Cardiac muscle cell (in vitro differentiated cells and primary cell): Measurements from ENCODE around the gene CAMKK2. TPM values are rescaled to one million over a fixed set of nuclear protein-coding genes. Genes with fewer than 3 reads are reported as not detected.

Source experiments
- DNase-seq, 2 donors: peaks; one replicate each; pipeline versions ENCODE4 v3.0.0 to v3.0.0-alpha.2; 2010 to 2017; ENCODE audit warnings: low read depth in 1 of 2, low spot score in 1 of 2
- H3K27ac ChIP-seq: fragments of 200-600 bp; sonication (generic); 2 replicates; pipeline ENCODE4 v1.5.1; 2016
- H3K27me3 ChIP-seq: fragments of 200-600 bp; sonication (generic); 2 replicates; pipeline ENCODE4 v1.6.0; 2016; ENCODE audit warnings: control low read depth
- H3K36me3 ChIP-seq: fragments of 200-600 bp; sonication (generic); 2 replicates; pipeline ENCODE4 v1.5.1; 2016; ENCODE audit warnings: control low read depth
- H3K4me1 ChIP-seq: fragments of 200-600 bp; sonication (generic); 2 replicates; pipeline ENCODE4 v1.8.1; 2017; ENCODE audit warnings: low read depth, mild to moderate bottlenecking, mixed run types
- H3K4me3 ChIP-seq: fragments of 200-600 bp; sonication (generic); 2 replicates; pipeline ENCODE4 v1.5.1; 2016; ENCODE audit warnings: mild to moderate bottlenecking
- H3K9me3 ChIP-seq: fragments of 200-600 bp; sonication (generic); 2 replicates; pipeline ENCODE4 v1.5.1; 2017; ENCODE audit warnings: low read depth, mild to moderate bottlenecking, control low read depth
- polyA plus RNA-seq: library from polyadenylated mRNA; unstranded; fragments of >200 nt; fragmentation: Nextera tagmentation; extraction: Ambion mirVana; gene quantifications from 2 replicates; pipeline ENCODE4 v1.2.1, GENCODE V29; 2016
- total RNA-seq: library from RNA; depleted of rRNA; stranded (reverse); fragments of >200 nt; gene quantifications from 2 replicates; pipeline ENCODE4 v1.2.3, GENCODE V29; 2016
- TF ChIP-seq, protein P1 (sequence below): IDR thresholded peaks from 2 replicates; pipeline ENCODE4 v1.5.1; 2012; ENCODE audit warnings: low read depth, mild to moderate bottlenecking, low read length

CAMKK2 gene
- total and polyA plus RNA-seq, 2 experiments from 2014 or later: 18.6 to 22.9 TPM

- H3K27ac ChIP-seq: no peak overlapping the region
- no peak overlapping the region for H3K4me3 ChIP-seq
- no peaks in the 10 kb centered on the region for H3K9me3 ChIP-seq
- H3K4me1 ChIP-seq: peaks cover 4% of the 10 kb centered on the region
- DNase-seq: no peak
- TF ChIP-seq, protein P1, sequence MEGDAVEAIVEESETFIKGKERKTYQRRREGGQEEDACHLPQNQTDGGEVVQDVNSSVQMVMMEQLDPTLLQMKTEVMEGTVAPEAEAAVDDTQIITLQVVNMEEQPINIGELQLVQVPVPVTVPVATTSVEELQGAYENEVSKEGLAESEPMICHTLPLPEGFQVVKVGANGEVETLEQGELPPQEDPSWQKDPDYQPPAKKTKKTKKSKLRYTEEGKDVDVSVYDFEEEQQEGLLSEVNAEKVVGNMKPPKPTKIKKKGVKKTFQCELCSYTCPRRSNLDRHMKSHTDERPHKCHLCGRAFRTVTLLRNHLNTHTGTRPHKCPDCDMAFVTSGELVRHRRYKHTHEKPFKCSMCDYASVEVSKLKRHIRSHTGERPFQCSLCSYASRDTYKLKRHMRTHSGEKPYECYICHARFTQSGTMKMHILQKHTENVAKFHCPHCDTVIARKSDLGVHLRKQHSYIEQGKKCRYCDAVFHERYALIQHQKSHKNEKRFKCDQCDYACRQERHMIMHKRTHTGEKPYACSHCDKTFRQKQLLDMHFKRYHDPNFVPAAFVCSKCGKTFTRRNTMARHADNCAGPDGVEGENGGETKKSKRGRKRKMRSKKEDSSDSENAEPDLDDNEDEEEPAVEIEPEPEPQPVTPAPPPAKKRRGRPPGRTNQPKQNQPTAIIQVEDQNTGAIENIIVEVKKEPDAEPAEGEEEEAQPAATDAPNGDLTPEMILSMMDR: no peak
- H3K27me3 ChIP-seq: no peaks in the 10 kb centered on the region
- H3K36me3 ChIP-seq: no peaks in the 10 kb centered on the region
Observed at GRCh38 chr12:121289962-121290361, 6.5 kb downstream of the CAMKK2 start.

- H3K4me3 ChIP-seq: no peak overlapping the region
- peaks cover 4% of the 10 kb centered on the region for H3K4me1 ChIP-seq
- no peak overlapping the region for H3K27ac ChIP-seq
- H3K9me3 ChIP-seq: no peaks in the 10 kb centered on the region
- H3K36me3 ChIP-seq: no peaks in the 10 kb centered on the region
- TF ChIP-seq, protein P1: no peak
- DNase-seq: peak in 1 of 2 donors; percentile 16
- H3K27me3 ChIP-seq: no peaks in the 10 kb centered on the region
Observed at GRCh38 chr12:121288986-121289385, 7.5 kb downstream of the CAMKK2 start.

DNA sequence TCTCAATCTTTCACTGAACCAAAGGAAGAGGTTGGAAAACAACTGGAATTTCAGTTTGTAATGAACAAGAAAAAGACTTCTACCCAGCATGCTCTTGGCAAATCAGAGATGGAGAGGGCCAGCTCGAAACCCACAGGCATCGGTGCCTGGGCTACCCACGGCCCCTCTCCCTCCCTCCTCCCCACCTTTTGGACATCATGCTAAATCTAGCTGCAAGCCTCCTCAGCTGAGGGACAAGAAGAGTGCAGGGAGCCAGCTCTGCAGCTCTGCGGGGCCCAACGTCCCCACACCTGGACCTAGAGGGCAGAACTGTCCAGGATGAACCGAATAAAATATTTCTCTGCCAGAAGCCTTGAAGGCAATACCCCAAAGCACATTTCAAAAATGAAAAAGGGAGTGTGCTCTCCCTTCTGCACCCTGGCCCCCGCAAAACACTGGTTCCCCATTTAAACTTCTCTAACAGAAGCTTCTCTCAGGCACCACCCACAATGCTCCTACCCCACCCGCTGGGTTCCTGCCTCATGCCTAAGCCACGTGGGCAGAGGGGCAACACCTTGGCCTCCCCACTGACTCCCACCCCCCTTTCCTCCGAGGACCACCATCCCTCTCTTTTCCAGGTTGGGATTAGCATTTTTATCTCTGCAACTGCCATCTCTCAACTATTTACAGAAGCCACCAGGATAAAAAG, 8.2 kb downstream of the CAMKK2 start:
- Histone ChIP-seq H3K27ac (no peak overlapping the region), H3K4me1 (peaks cover 4% of the 10 kb centered on the region), H3K27me3 (no peaks in the 10 kb centered on the region), H3K9me3 (no peaks in the 10 kb centered on the region), H3K36me3 (no peaks in the 10 kb centered on the region), H3K4me3 (no peak overlapping the region)
- no peak for DNase-seq
- TF ChIP-seq, protein P1: no peak

DNA sequence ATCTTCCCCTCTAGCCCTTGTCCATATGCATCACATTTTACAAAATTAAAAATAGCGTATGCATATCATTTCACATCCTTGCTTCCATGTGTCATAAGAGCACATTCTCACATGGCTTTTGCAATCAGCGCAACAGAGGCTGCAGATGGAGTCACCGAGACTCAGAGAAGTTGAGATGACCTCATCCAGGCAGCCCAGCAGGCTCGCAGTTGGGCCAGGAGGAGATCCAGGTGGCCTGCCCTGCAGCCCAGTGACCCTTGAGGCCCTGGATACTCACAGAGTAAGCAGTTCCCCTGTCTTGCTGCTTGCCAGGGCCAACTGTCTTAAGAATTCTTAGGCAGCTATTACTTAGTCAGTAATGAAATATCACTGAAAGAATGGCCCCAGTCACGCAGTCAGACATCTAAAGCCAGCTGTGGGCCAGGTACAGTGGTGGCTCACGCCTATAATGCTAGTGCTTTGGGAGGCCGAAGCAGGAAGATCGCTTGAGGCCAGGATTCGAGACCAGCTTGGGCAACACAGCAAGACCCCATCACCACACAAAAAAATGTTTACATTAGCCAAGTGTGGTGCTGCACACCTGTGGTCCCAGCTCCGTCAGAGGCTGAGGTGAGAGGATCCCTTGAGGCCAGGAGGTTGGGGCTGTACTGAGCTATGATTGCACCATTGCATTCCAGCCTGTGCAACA, 9.1 kb downstream of the CAMKK2 start:
- H3K27ac ChIP-seq: no peak overlapping the region
- DNase-seq: peak in 1 of 2 donors; percentile 30
- H3K27me3 ChIP-seq: no peaks in the 10 kb centered on the region
- H3K9me3 ChIP-seq: no peaks in the 10 kb centered on the region
- no peaks in the 10 kb centered on the region for H3K36me3 ChIP-seq
- H3K4me1 ChIP-seq: peaks cover 4% of the 10 kb centered on the region
- TF ChIP-seq, protein P1: no peak
- no peak overlapping the region for H3K4me3 ChIP-seq

DNA sequence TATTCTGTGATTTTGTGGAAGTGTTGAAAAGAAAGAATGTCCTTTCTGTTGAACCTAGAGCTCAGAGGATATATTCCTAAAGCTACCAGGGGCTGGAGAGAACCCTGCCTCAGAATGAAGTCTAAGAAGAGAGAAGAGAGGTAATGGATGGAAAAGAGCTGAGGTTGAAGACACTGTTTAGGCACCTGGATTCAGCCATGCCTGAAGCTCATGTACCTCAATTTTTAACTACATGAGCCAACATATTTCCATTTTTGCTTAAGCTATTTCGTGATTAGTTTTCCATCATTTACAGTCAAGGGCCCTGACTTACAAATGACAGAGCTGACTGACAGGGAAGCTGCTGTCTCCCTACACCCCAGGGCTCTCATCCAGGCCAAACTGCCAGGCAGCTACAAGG, 10.7 kb downstream of the CAMKK2 start:
- Histone ChIP-seq H3K4me1 (peaks cover 4% of the 10 kb centered on the region), H3K36me3 (no peaks in the 10 kb centered on the region), H3K4me3 (no peak overlapping the region), H3K27me3 (no peaks in the 10 kb centered on the region), H3K9me3 (no peaks in the 10 kb centered on the region), H3K27ac (no peak overlapping the region)
- TF ChIP-seq, protein P1: no peak
- no peak for DNase-seq
